ENCODE data around the gene GRIK4. TPM values are rescaled to one million over a fixed set of nuclear protein-coding genes. Genes with fewer than 3 reads are reported as not detected.

The GRIK4 gene
- total and polyA plus RNA-seq, 2 donors from 2014 or later: 0.25 TPM; not detected in 1

DNA sequence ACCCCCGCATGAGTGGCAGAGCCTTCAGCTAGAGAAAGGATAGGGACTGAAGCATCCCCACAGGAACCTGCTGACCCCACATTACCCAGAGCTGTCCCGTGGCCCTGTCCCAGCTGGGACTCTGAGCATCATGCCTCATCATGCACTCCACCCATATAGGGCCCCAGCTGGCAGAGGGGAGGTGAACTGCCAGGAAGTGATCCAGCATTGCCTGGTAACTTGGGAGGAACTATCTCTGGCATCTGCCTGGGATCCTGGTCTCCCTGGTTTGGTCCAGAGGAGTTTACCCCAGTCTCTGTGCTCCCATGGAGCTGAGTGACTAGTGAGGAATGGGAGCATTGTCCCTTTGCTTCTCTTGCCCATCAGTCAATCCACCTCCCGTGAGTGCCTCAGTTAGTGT lies 228.8 kb downstream of the GRIK4 start:
- Histone ChIP-seq H3K9ac (ENCODE audit: low read length in 3 of 3) (no peak overlapping the region), H3K36me3 (ENCODE audit: control insufficient read depth in 2 of 3, insufficient read depth in 3 of 3, low read length in 3 of 3) (no peaks in the 10 kb centered on the region), H3K27ac (ENCODE audit: low read depth in 2 of 2, low read length in 2 of 2) (no peak overlapping the region), H3K4me1 (ENCODE audit: control insufficient read depth in 2 of 3, insufficient read depth in 2 of 3, low read depth in 1 of 3, low read length in 3 of 3) (no peaks in the 10 kb centered on the region), H3K9me3 (ENCODE audit: control insufficient read depth in 2 of 3, insufficient read depth in 1 of 3, low read length in 3 of 3) (no peaks in the 10 kb centered on the region), H3K27me3 (ENCODE audit: control insufficient read depth, insufficient read depth, low read length) (no peaks in the 10 kb centered on the region), H3K4me3 (ENCODE audit: low read length in 3 of 3) (no peak overlapping the region)
- FAIRE-seq (no peak), DNase-seq (no peak)
- intact Hi-C loops (cut with DNase I): no loop called here
- TF ChIP-seq, protein P1, sequence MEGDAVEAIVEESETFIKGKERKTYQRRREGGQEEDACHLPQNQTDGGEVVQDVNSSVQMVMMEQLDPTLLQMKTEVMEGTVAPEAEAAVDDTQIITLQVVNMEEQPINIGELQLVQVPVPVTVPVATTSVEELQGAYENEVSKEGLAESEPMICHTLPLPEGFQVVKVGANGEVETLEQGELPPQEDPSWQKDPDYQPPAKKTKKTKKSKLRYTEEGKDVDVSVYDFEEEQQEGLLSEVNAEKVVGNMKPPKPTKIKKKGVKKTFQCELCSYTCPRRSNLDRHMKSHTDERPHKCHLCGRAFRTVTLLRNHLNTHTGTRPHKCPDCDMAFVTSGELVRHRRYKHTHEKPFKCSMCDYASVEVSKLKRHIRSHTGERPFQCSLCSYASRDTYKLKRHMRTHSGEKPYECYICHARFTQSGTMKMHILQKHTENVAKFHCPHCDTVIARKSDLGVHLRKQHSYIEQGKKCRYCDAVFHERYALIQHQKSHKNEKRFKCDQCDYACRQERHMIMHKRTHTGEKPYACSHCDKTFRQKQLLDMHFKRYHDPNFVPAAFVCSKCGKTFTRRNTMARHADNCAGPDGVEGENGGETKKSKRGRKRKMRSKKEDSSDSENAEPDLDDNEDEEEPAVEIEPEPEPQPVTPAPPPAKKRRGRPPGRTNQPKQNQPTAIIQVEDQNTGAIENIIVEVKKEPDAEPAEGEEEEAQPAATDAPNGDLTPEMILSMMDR (IDR thresholded peaks at IDR 0.05; ENCODE audit: borderline replicate concordance, extremely low read depth, insufficient read depth): no peak

DNA sequence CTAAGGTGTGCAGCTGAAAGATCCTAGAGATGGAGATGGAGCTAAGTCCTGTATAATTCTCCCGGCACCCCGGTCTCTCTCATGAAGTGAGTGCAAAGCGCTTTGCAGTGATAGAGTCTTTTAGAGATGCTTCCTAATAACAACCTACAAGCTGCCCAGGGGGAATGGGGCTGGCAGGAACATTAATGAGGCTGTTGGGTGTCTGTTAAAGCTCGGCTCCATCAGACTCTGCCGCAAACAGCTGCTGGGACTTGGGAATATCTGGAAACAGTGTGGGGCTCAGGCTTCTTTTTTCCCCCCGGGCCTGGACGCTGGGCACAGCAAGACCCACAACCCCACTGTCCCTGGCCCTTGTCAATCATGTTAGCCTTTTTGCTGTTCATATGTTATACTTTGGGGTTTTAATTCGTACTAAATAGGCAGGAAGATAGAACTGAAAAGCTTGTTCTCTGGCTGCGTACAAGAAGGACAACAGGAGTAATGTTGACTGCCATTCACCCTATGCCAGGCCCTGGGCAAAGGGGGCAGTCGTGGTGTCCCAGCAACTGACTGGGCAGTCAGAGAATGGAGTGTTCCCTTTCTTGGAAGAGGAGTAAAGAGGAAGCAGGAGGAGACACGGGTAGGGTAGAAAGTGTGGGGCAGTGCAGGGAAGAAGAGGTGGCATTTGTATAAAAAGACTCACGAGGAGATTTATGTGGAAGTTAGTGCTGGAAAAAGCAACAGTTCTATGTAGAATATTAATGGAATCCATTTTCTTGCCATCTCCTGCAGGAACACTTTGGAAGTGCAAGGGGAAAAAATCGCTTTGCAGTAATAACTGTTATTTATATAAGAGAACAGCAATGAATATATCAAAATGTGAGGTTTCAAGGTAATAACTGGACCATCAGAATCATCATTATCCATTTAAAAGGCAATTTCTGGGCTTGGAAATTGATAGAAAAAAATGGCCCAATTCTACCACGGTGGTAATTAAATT lies 232.8 kb downstream of the GRIK4 start:
- Histone ChIP-seq H3K27me3 (ENCODE audit: control insufficient read depth, insufficient read depth, low read length) (no peaks in the 10 kb centered on the region), H3K4me1 (ENCODE audit: control insufficient read depth in 2 of 3, insufficient read depth in 2 of 3, low read depth in 1 of 3, low read length in 3 of 3) (no peaks in the 10 kb centered on the region), H3K9ac (ENCODE audit: low read length in 3 of 3) (no peak overlapping the region), H3K9me3 (ENCODE audit: control insufficient read depth in 2 of 3, insufficient read depth in 1 of 3, low read length in 3 of 3) (no peaks in the 10 kb centered on the region), H3K4me3 (ENCODE audit: low read length in 3 of 3) (no peak overlapping the region), H3K36me3 (ENCODE audit: control insufficient read depth in 2 of 3, insufficient read depth in 3 of 3, low read length in 3 of 3) (no peaks in the 10 kb centered on the region), H3K27ac (ENCODE audit: low read depth in 2 of 2, low read length in 2 of 2) (no peak overlapping the region)
- FAIRE-seq (no peak), DNase-seq (no peak)
- intact Hi-C loops (cut with DNase I): no loop called here
- TF ChIP-seq, protein P1 (IDR thresholded peaks at IDR 0.05; ENCODE audit: borderline replicate concordance, extremely low read depth, insufficient read depth): no peak

DNA sequence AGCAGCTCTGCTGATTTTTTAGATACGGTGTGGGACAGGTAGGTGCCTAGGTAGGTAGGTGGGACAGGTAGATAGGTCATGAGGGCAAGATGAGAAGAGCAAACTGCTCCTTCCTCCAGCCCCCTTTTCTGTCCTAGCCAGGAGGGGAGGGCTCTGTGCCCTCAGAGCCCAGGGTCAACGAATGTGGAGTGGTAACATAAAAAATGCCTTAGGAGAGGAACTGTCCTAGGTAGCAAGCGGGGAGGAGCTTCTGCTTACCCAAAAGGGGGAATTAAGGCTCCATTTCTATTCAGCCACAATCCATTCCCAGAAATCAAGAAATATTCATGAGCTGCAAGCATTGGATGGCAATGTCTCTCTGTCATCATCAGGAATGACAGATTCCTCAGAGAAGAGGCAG lies 234.8 kb downstream of the GRIK4 start:
- no peaks in the 10 kb centered on the region for H3K9me3 ChIP-seq (ENCODE audit: control insufficient read depth in 2 of 3, insufficient read depth in 1 of 3, low read length in 3 of 3)
- intact Hi-C loops (cut with DNase I): no loop called here
- H3K4me3 ChIP-seq (ENCODE audit: low read length in 3 of 3): no peak overlapping the region
- FAIRE-seq (no peak), DNase-seq (no peak)
- H3K36me3 ChIP-seq (ENCODE audit: control insufficient read depth in 2 of 3, insufficient read depth in 3 of 3, low read length in 3 of 3): no peaks in the 10 kb centered on the region
- H3K27me3 ChIP-seq (ENCODE audit: control insufficient read depth, insufficient read depth, low read length): no peaks in the 10 kb centered on the region
- TF ChIP-seq, protein P1 (IDR thresholded peaks at IDR 0.05; ENCODE audit: borderline replicate concordance, extremely low read depth, insufficient read depth): no peak
- H3K27ac ChIP-seq (ENCODE audit: low read depth in 2 of 2, low read length in 2 of 2): no peak overlapping the region
- no peak overlapping the region for H3K9ac ChIP-seq (ENCODE audit: low read length in 3 of 3)
- H3K4me1 ChIP-seq (ENCODE audit: control insufficient read depth in 2 of 3, insufficient read depth in 2 of 3, low read depth in 1 of 3, low read length in 3 of 3): no peaks in the 10 kb centered on the region

All from kidney (tissue), 14 donors.